ENCODE data around the gene FRMD4A. TPM values are rescaled to one million over a fixed set of nuclear protein-coding genes. Genes with fewer than 3 reads are reported as not detected.

The FRMD4A gene
- total RNA-seq, 1 experiment from 2014 or later, result 7.0 TPM

DNA sequence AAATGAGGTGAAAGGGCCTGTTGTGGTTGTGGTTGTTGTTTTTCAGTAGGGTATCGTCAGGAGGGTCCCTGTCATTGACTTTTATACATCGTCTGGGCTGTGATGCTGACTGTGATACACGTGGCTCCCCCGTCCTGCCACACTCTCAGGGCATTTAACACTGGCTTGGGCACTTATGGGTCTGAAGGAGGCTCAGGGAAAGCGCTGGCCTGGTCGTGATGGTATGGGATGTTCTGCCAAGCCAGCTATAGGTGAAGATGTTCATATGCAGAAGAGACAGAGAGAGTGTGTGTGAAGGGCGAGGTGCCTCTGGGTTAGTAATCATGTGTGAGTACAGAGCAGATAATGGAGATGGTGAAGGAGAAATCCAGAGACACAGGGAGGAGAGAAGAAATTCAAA, 585.5 kb downstream of the FRMD4A start:
- TF ChIP-seq, protein P1, sequence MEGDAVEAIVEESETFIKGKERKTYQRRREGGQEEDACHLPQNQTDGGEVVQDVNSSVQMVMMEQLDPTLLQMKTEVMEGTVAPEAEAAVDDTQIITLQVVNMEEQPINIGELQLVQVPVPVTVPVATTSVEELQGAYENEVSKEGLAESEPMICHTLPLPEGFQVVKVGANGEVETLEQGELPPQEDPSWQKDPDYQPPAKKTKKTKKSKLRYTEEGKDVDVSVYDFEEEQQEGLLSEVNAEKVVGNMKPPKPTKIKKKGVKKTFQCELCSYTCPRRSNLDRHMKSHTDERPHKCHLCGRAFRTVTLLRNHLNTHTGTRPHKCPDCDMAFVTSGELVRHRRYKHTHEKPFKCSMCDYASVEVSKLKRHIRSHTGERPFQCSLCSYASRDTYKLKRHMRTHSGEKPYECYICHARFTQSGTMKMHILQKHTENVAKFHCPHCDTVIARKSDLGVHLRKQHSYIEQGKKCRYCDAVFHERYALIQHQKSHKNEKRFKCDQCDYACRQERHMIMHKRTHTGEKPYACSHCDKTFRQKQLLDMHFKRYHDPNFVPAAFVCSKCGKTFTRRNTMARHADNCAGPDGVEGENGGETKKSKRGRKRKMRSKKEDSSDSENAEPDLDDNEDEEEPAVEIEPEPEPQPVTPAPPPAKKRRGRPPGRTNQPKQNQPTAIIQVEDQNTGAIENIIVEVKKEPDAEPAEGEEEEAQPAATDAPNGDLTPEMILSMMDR (IDR thresholded peaks at IDR 0.05; ENCODE audit: unreplicated experiment), result no peak
- H3K4me3 Mint-ChIP-seq (ENCODE audit: low read depth, unreplicated experiment), result no peak overlapping the region
- H3K4me1 Mint-ChIP-seq (ENCODE audit: low read depth, unreplicated experiment), result no peaks in the 10 kb centered on the region
- H3K27me3 Mint-ChIP-seq (ENCODE audit: unreplicated experiment), result peaks cover 40% of the 10 kb centered on the region
- H3K27ac Mint-ChIP-seq (ENCODE audit: unreplicated experiment), result no peak overlapping the region
- no peak for DNase-seq
- H3K36me3 Mint-ChIP-seq (ENCODE audit: insufficient read depth, unreplicated experiment), result no peaks in the 10 kb centered on the region
- intact Hi-C loops (cut with micrococcal nuclease; ENCODE audit: unreplicated experiment), result no loop called here
- BruUV-seq (replicated peaks), result no TSS peak
- no peaks in the 10 kb centered on the region for H3K9me3 Mint-ChIP-seq (ENCODE audit: low read depth, unreplicated experiment)
- CTCF ChIA-PET, result no interaction called here

DNA sequence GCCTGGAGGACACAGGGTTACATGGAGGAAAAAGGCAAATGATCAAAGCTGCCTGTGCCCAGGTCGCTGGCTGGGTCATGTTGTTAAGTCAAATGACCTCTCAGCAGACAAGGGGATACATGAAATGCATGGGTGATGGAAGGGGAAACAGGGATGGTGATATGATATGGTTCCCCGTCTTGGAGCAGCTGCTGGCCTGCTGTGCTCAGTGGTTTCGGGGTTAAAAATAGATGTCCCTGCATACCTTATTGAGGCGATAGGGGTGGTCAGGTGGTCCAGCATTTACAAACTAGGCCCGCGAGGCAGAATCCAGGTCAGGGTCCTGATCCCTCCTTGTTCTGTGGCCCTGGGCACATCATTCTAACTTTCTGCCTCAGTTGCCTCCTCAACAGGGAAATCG, 586.8 kb downstream of the FRMD4A start:
- TF ChIP-seq, protein P1 (IDR thresholded peaks at IDR 0.05; ENCODE audit: unreplicated experiment), result no peak

DNA sequence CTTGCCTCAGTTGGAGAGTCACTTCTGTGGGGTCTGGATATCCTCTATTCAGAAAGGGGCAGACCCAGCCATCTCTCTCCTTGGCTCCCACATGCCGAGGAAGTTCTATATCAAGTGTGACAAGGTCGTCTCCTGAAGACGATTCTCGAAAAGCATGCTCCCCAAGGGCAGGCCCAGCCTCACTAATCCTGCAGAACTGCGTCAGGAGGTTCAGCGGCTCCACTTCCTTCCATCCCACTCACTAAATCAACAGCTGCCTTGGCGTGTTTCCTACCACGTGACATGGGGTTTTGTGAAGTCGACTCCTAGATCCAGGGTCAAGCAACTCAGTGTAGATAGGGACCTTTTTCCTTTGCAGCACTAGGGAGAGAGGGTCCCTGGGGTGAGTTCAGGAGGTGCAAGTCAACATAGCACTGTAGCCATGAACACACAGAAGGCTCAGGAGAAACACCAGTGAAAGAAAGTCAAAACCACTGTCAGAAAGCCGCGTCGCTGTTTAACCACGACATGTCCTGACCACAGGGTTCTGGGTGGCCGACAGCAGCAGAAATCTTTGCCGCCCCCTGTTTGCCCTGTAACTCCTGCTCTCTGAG, 587.5 kb downstream of the FRMD4A start:
- BruUV-seq (replicated peaks), result no TSS peak
- CTCF ChIA-PET, result no interaction called here
- H3K4me3 Mint-ChIP-seq (ENCODE audit: low read depth, unreplicated experiment), result no peak overlapping the region
- H3K9me3 Mint-ChIP-seq (ENCODE audit: low read depth, unreplicated experiment), result no peaks in the 10 kb centered on the region
- TF ChIP-seq, protein P1 (IDR thresholded peaks at IDR 0.05; ENCODE audit: unreplicated experiment), result no peak
- H3K36me3 Mint-ChIP-seq (ENCODE audit: insufficient read depth, unreplicated experiment), result no peaks in the 10 kb centered on the region
- intact Hi-C loops (cut with micrococcal nuclease; ENCODE audit: unreplicated experiment), result no loop called here
- H3K27me3 Mint-ChIP-seq (ENCODE audit: unreplicated experiment), result peaks cover 23% of the 10 kb centered on the region
- DNase-seq, result no peak
- H3K4me1 Mint-ChIP-seq (ENCODE audit: low read depth, unreplicated experiment), result no peaks in the 10 kb centered on the region
- H3K27ac Mint-ChIP-seq (ENCODE audit: unreplicated experiment), result no peak overlapping the region

More for the DNA sequence above, 586.8 kb downstream of the FRMD4A start:
- no peak overlapping the region for H3K4me3 Mint-ChIP-seq (ENCODE audit: low read depth, unreplicated experiment)
- no peaks in the 10 kb centered on the region for H3K36me3 Mint-ChIP-seq (ENCODE audit: insufficient read depth, unreplicated experiment)
- H3K27me3 Mint-ChIP-seq (ENCODE audit: unreplicated experiment), result peaks cover 27% of the 10 kb centered on the region
- no TSS peak for BruUV-seq (replicated peaks)
- DNase-seq, result no peak
- CTCF ChIA-PET, result no interaction called here
- H3K27ac Mint-ChIP-seq (ENCODE audit: unreplicated experiment), result no peak overlapping the region
- H3K4me1 Mint-ChIP-seq (ENCODE audit: low read depth, unreplicated experiment), result no peaks in the 10 kb centered on the region
- intact Hi-C loops (cut with micrococcal nuclease; ENCODE audit: unreplicated experiment), result no loop called here
- no peaks in the 10 kb centered on the region for H3K9me3 Mint-ChIP-seq (ENCODE audit: low read depth, unreplicated experiment)

DNA sequence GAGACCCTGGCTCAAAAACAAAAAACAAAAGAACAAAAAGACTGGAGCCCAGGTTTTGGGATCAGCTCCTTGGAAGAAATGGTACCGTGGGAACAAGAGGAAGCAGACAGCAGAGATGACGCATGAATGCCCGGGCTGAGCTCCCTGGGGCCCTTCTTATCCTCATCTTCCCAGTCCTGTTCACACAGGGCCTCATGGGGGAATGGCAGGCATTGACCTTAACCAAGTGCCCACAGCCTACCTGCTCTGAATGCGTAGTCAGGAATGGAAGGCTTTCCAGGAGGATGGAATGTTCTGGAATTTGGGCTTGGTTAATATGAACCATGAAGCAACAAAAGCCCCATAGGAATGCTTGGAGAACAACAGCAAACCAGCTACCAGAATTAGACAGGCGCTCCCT, 589.3 kb downstream of the FRMD4A start:
- no peak for DNase-seq
- Mint-ChIP-seq H3K27ac (ENCODE audit: unreplicated experiment) (no peak overlapping the region), H3K4me1 (ENCODE audit: low read depth, unreplicated experiment) (no peaks in the 10 kb centered on the region), H3K4me3 (ENCODE audit: low read depth, unreplicated experiment) (no peak overlapping the region), H3K27me3 (ENCODE audit: unreplicated experiment) (peaks cover 18% of the 10 kb centered on the region), H3K9me3 (ENCODE audit: low read depth, unreplicated experiment) (no peaks in the 10 kb centered on the region), H3K36me3 (ENCODE audit: insufficient read depth, unreplicated experiment) (no peaks in the 10 kb centered on the region)
- intact Hi-C loops (cut with micrococcal nuclease; ENCODE audit: unreplicated experiment), result no loop called here
- CTCF ChIA-PET, result no interaction called here
- no TSS peak for BruUV-seq (replicated peaks)
- TF ChIP-seq, protein P1 (IDR thresholded peaks at IDR 0.05; ENCODE audit: unreplicated experiment), result no peak
